HCT116 (cell line): ENCODE results near the gene IL1RN.

Experiments
- CEBPB ChIP-seq: IDR thresholded peaks from 2 replicates; pipeline ENCODE4 v1.6.1; 2012; ENCODE audit warnings: low read depth
- CTCF ChIP-seq, 3 experiments: fragments of 200-600 bp in 1 of 3; sonication (generic) in 1 of 3; IDR thresholded peaks in 2 of 3; conservative IDR thresholded peaks in 1 of 3; 2 replicates each; pipeline ENCODE4 v1.5.1; 2012 to 2017; ENCODE audit warnings: low read depth in 2 of 3, low read length in 2 of 3, antibody characterized with exemption in 1 of 3, borderline replicate concordance in 1 of 3, control low read depth in 1 of 3, mild to moderate bottlenecking in 1 of 3, mixed read lengths in 1 of 3, mixed run types in 1 of 3, moderate library complexity in 1 of 3; ENCODE audit not compliant: insufficient read depth in 1 of 3
- EGR1 ChIP-seq: IDR thresholded peaks from 2 replicates; pipeline ENCODE4 v1.6.1; 2012; ENCODE audit warnings: low read depth
- ELF1 ChIP-seq: IDR thresholded peaks from 2 replicates; pipeline ENCODE4 v1.6.1; 2012; ENCODE audit warnings: low read depth, borderline replicate concordance
- EZH2 ChIP-seq: fragments of 200-600 bp; sonication (generic); IDR thresholded peaks from 2 replicates; pipeline ENCODE4 v1.6.1; 2017; ENCODE audit warnings: antibody characterized with exemption, mixed run types
- EZH2phosphoT487 ChIP-seq: fragments of 200-600 bp; IDR thresholded peaks from 2 replicates; pipeline ENCODE4 v1.6.1; 2018; ENCODE audit warnings: antibody characterized with exemption, borderline replicate concordance
- JUND ChIP-seq: IDR thresholded peaks from 2 replicates; pipeline ENCODE4 v1.6.1; 2012
- MAX ChIP-seq: IDR thresholded peaks from 2 replicates; pipeline ENCODE4 v1.6.1; 2012
- POLR2A ChIP-seq: IDR thresholded peaks from 2 replicates; pipeline ENCODE4 v1.7.0; 2011; ENCODE audit warnings: borderline replicate concordance; ENCODE audit not compliant: insufficient read depth, insufficient read length; ENCODE audit errors: extremely low read depth
- RAD21 ChIP-seq: IDR thresholded peaks from 2 replicates; pipeline ENCODE4 v1.6.1; 2012; ENCODE audit warnings: low read depth, mild to moderate bottlenecking
- REST ChIP-seq: IDR thresholded peaks from 2 replicates; pipeline ENCODE4 v1.6.1; 2012; ENCODE audit warnings: low read depth
- SIN3A ChIP-seq: IDR thresholded peaks from 2 replicates; pipeline ENCODE4 v1.6.1; 2012; ENCODE audit warnings: low read depth
- SP1 ChIP-seq: IDR thresholded peaks from 2 replicates; pipeline ENCODE4 v1.6.1; 2012; ENCODE audit warnings: low read depth

GRCh38 chr2:113105047-113105785, 22.2 kb upstream of the IL1RN start:
- TF ChIP-seq SIN3A (no peak), EZH2 (no peak), CTCF (IDR thresholded peaks at IDR 0.05 in 2 of 3, conservative IDR thresholded peaks at IDR 0.05 in 1 of 3; ENCODE audit: borderline replicate concordance in 1 of 3, insufficient read depth in 1 of 3, low read depth in 2 of 3, low read length in 2 of 3) (no peak), CEBPB (no peak), SP1 (no peak), RAD21 (no peak), MAX (no peak), ELF1 (no peak), POLR2A (no peak), EZH2phosphoT487 (no peak), JUND (no peak), REST (no peak), EGR1 (no peak)
